Mucosa of rectum (tissue), 2 donors: ENCODE measurements around the gene HOXB7.

Experiments used
- H3K27ac ChIP-seq, 2 donors: one replicate each; pipeline ENCODE4 v1.7.0; 2013; ENCODE audit warnings: inconsistent platforms in 2 of 2, low read depth in 2 of 2, low read length in 2 of 2
- H3K27me3 ChIP-seq, 2 donors: one replicate each; pipeline ENCODE4 v1.7.0; 2013; ENCODE audit warnings: low read length in 2 of 2; ENCODE audit not compliant: control insufficient read depth in 2 of 2, insufficient read depth in 2 of 2
- H3K36me3 ChIP-seq, 2 donors: one replicate each; pipeline ENCODE4 v1.7.0; 2013; ENCODE audit warnings: low read length in 2 of 2; ENCODE audit not compliant: control insufficient read depth in 2 of 2, insufficient read depth in 2 of 2
- H3K4me1 ChIP-seq, 2 donors: one replicate each; pipeline ENCODE4 v1.7.0; 2013; ENCODE audit warnings: low read length in 2 of 2, mild to moderate bottlenecking in 1 of 2; ENCODE audit not compliant: control insufficient read depth in 2 of 2, insufficient read depth in 2 of 2
- H3K4me3 ChIP-seq, 2 donors: one replicate each; pipeline ENCODE4 v1.7.0; 2013; ENCODE audit warnings: low read length in 2 of 2
- H3K9ac ChIP-seq, 2 donors: one replicate each; pipeline ENCODE4 v1.7.0; 2013; ENCODE audit warnings: low read length in 2 of 2, low read depth in 1 of 2, mild to moderate bottlenecking in 1 of 2
- H3K9me3 ChIP-seq, 2 donors: one replicate each; pipeline ENCODE4 v1.7.0; 2013; ENCODE audit warnings: low read length in 2 of 2; ENCODE audit not compliant: control insufficient read depth in 2 of 2
- donor health status: healthy.
- donor health status: Normal muscosa, but diverticular disease.

Gene HOXB7

GRCh38 chr17:48571024-48571818, 39.6 kb downstream of the HOXB7 start:
- Histone ChIP-seq H3K27ac (peak overlapping the region; percentile 69 to 77), H3K36me3 (peaks cover 6 to 7% of the 10 kb centered on the region in 2 donors), H3K27me3 (peaks cover 0 to 3% of the 10 kb centered on the region in 2 donors), H3K4me3 (peak overlapping the region; percentile 8 to 17), H3K4me1 (peaks cover 36 to 40% of the 10 kb centered on the region in 2 donors), H3K9ac (peak overlapping the region; percentile 20 to 62), H3K9me3 (no peaks in the 10 kb centered on the region)

GRCh38 chr17:48570325-48571023, 40.3 kb downstream of the HOXB7 start:
- Histone ChIP-seq H3K27me3 (peaks cover 0 to 3% of the 10 kb centered on the region in 2 donors), H3K4me3 (peak overlapping the region; percentile 6 to 19), H3K36me3 (peaks cover 7 to 9% of the 10 kb centered on the region in 2 donors), H3K4me1 (peaks cover 31 to 33% of the 10 kb centered on the region in 2 donors), H3K9me3 (no peaks in the 10 kb centered on the region), H3K9ac (peak overlapping the region in 1 of 2 donors; percentile 62), H3K27ac (peak overlapping the region; percentile 69 to 77)

GRCh38 chr17:48569674-48570324, 41.0 kb downstream of the HOXB7 start:
- peak overlapping the region in 1 of 2 donors; percentile 6 for H3K4me3 ChIP-seq
- H3K9me3 ChIP-seq = no peaks in the 10 kb centered on the region
- peaks cover 34% of the 10 kb centered on the region in 2 donors for H3K4me1 ChIP-seq
- H3K27ac ChIP-seq = peak overlapping the region; percentile 69 to 77
- H3K27me3 ChIP-seq = peaks cover 0 to 3% of the 10 kb centered on the region in 2 donors
- peak overlapping the region in 1 of 2 donors; percentile 28 for H3K9ac ChIP-seq
- peaks cover 7 to 10% of the 10 kb centered on the region in 2 donors for H3K36me3 ChIP-seq

- H3K4me3 ChIP-seq = peak overlapping the region in 1 of 2 donors; percentile 15
- H3K4me1 ChIP-seq = peaks cover 34 to 38% of the 10 kb centered on the region in 2 donors
- H3K27me3 ChIP-seq = peaks cover 0 to 3% of the 10 kb centered on the region in 2 donors
- no peaks in the 10 kb centered on the region for H3K9me3 ChIP-seq
- no peak overlapping the region for H3K9ac ChIP-seq
- H3K36me3 ChIP-seq = peaks cover 7 to 13% of the 10 kb centered on the region in 2 donors
- H3K27ac ChIP-seq = no peak overlapping the region
Observed at GRCh38 chr17:48569240-48569582, 41.6 kb downstream of the HOXB7 start.

- peaks cover 7 to 13% of the 10 kb centered on the region in 2 donors for H3K36me3 ChIP-seq
- no peaks in the 10 kb centered on the region for H3K9me3 ChIP-seq
- H3K4me3 ChIP-seq = peak overlapping the region; percentile 15 to 41
- no peak overlapping the region for H3K9ac ChIP-seq
- peaks cover 0 to 3% of the 10 kb centered on the region in 2 donors for H3K27me3 ChIP-seq
- peak overlapping the region in 1 of 2 donors; percentile 5 for H3K27ac ChIP-seq
- peaks cover 35 to 38% of the 10 kb centered on the region in 2 donors for H3K4me1 ChIP-seq
Observed at GRCh38 chr17:48568499-48569239, 42.1 kb downstream of the HOXB7 start.

- Histone ChIP-seq H3K9ac (peak overlapping the region; percentile 24 to 35), H3K9me3 (no peaks in the 10 kb centered on the region), H3K36me3 (peaks cover 6 to 17% of the 10 kb centered on the region in 2 donors), H3K27ac (peak overlapping the region; percentile 67 to 75), H3K4me3 (peak overlapping the region; percentile 1 to 14), H3K4me1 (peaks cover 36 to 38% of the 10 kb centered on the region in 2 donors), H3K27me3 (peaks cover 0 to 3% of the 10 kb centered on the region in 2 donors)
Observed at GRCh38 chr17:48567646-48568354, 43.0 kb downstream of the HOXB7 start.

- Histone ChIP-seq H3K9ac (peak overlapping the region in 1 of 2 donors; percentile 35), H3K27ac (peak overlapping the region; percentile 67 to 75), H3K27me3 (peaks cover 0 to 3% of the 10 kb centered on the region in 2 donors), H3K36me3 (peaks cover 2 to 13% of the 10 kb centered on the region in 2 donors), H3K4me3 (peak overlapping the region in 1 of 2 donors; percentile 1), H3K4me1 (peaks cover 33 to 41% of the 10 kb centered on the region in 2 donors), H3K9me3 (no peaks in the 10 kb centered on the region)
Observed at GRCh38 chr17:48567209-48567608, 43.6 kb downstream of the HOXB7 start.

- H3K9me3 ChIP-seq = no peaks in the 10 kb centered on the region
- peaks cover 0 to 3% of the 10 kb centered on the region in 2 donors for H3K27me3 ChIP-seq
- peaks cover 0 to 13% of the 10 kb centered on the region in 2 donors for H3K36me3 ChIP-seq
- peaks cover 32 to 46% of the 10 kb centered on the region in 2 donors for H3K4me1 ChIP-seq
- H3K9ac ChIP-seq = peak overlapping the region in 1 of 2 donors; percentile 35
- H3K4me3 ChIP-seq = no peak overlapping the region
- H3K27ac ChIP-seq = peak overlapping the region; percentile 67 to 75
Observed at GRCh38 chr17:48566717-48567116, 44.1 kb downstream of the HOXB7 start.
